H1 (cell line): ENCODE results near the gene TGFBI. TPM values are rescaled to one million over a fixed set of nuclear protein-coding genes. Genes with fewer than 3 reads are reported as not detected.

Experiments
- CTCF ChIA-PET: fragments of 300-600 bp; sonication (Branson Sonifier 250); formaldehyde crosslinking; loops from one replicate; lab custom pipeline; 2021; ENCODE audit not compliant: partially characterized antibody; lab: Charles Lee
- POLR2A ChIA-PET: fragments of 300-600 bp; sonication (Branson Sonifier 250); formaldehyde crosslinking; loops from one replicate; lab custom pipeline; 2021; ENCODE audit warnings: inconsistent platforms; ENCODE audit not compliant: partially characterized antibody; lab: Charles Lee
- DNase-seq, 2 experiments: peaks; one replicate each; pipeline versions ENCODE4 v3.0.0 to v3.0.0-alpha.2; 2010 to 2022; ENCODE audit warnings: low spot score in 2 of 2, low read depth in 1 of 2, mixed read lengths in 1 of 2
- FAIRE-seq: peaks from 2 replicates; lab custom pipeline; 2011; peaks lifted over from hg19 to GRCh38; lab: Jason Lieb, UNC
- H2AFZ ChIP-seq: 2 replicates; pipeline ENCODE4 v1.8.1; 2012; ENCODE audit warnings: low read length, inconsistent platforms
- H2AK5ac ChIP-seq: 2 replicates; pipeline ENCODE4 v1.6.1; 2013; ENCODE audit warnings: low read depth, low read length
- H2BK120ac ChIP-seq: replicated peaks from 2 replicates; pipeline ENCODE3; 2013; ENCODE audit warnings: low read depth, low read length, inconsistent platforms
- H2BK12ac ChIP-seq: 2 replicates; pipeline ENCODE4 v1.6.1; 2013; ENCODE audit warnings: low read depth, low read length
- H2BK15ac ChIP-seq: 2 replicates; pipeline ENCODE4 v1.6.1; 2013; ENCODE audit warnings: low read length
- H2BK20ac ChIP-seq: 2 replicates; pipeline ENCODE4 v1.6.1; 2013; ENCODE audit warnings: low read length
- H2BK5ac ChIP-seq: 2 replicates; pipeline ENCODE4 v1.6.1; 2013; ENCODE audit warnings: low read depth, low read length
- H3K14ac ChIP-seq: 2 replicates; pipeline ENCODE4 v1.6.1; 2013; ENCODE audit warnings: inconsistent platforms; ENCODE audit not compliant: insufficient read length
- H3K18ac ChIP-seq: 2 replicates; pipeline ENCODE4 v1.6.1; 2013; ENCODE audit warnings: low read length; ENCODE audit errors: extremely low read depth
- H3K23ac ChIP-seq: 2 replicates; pipeline ENCODE4 v1.6.1; 2013; ENCODE audit warnings: inconsistent platforms; ENCODE audit not compliant: insufficient read length
- H3K23me2 ChIP-seq: 2 replicates; pipeline ENCODE4 v1.6.1; 2013; ENCODE audit warnings: low read depth, low read length
- H3K27ac ChIP-seq: 2 replicates; pipeline ENCODE4 v1.6.1; 2011; ENCODE audit warnings: low read depth, low read length, inconsistent platforms
- H3K27me3 ChIP-seq, 4 experiments: replicated peaks in 1 of 4; 1 replicate in 1 of 4; 2 replicates in 3 of 4; pipeline versions ENCODE4 v1.6.1 to v1.8.1; 2011 to 2013; ENCODE audit warnings: low read length in 3 of 4, mild to moderate bottlenecking in 3 of 4, inconsistent platforms in 2 of 4, mixed read lengths in 2 of 4, moderate library complexity in 1 of 4; ENCODE audit not compliant: control insufficient read depth in 3 of 4, insufficient read depth in 3 of 4; ENCODE audit errors: extremely low read depth in 1 of 4
- H3K36me3 ChIP-seq, 4 experiments: 2 replicates each; pipeline versions ENCODE4 v1.6.1 to v1.8.1; 2011 to 2013; ENCODE audit warnings: mild to moderate bottlenecking in 4 of 4, low read length in 3 of 4, moderate library complexity in 2 of 4, control low read depth in 1 of 4, inconsistent platforms in 1 of 4; ENCODE audit not compliant: insufficient read depth in 4 of 4, control insufficient read depth in 2 of 4
- H3K4ac ChIP-seq: replicated peaks from 2 replicates; pipeline ENCODE3; 2013; ENCODE audit warnings: low read length, low read depth, mixed read lengths, inconsistent platforms; ENCODE audit not compliant: insufficient read length
- H3K4me1 ChIP-seq, 4 experiments: replicated peaks in 1 of 4; 1 replicate in 1 of 4; 2 replicates in 3 of 4; pipeline versions ENCODE4 v1.6.1 to v1.8.1; 2011 to 2013; ENCODE audit warnings: low read length in 3 of 4, inconsistent platforms in 2 of 4, mixed read lengths in 1 of 4; ENCODE audit not compliant: insufficient read depth in 4 of 4, control insufficient read depth in 3 of 4
- H3K4me2 ChIP-seq, 2 experiments: 2 replicates each; pipeline versions ENCODE4 v1.6.1 to v1.8.1; 2011 to 2013; ENCODE audit warnings: low read depth in 2 of 2, low read length in 2 of 2, control low read depth in 1 of 2, inconsistent platforms in 1 of 2, mild to moderate bottlenecking in 1 of 2; ENCODE audit not compliant: insufficient read depth in 1 of 2
- H3K4me3 ChIP-seq, 4 experiments: fragments of 200-600, 300-600 bp in 1 of 4; sonication (generic), shearing (Covaris generic), sonication (Bioruptor Twin) in 1 of 4; 2 replicates each; pipeline versions ENCODE4 v1.5.1 to v1.8.1; 2011 to 2016; ENCODE audit warnings: low read length in 4 of 4, low read depth in 3 of 4, control low read depth in 2 of 4, inconsistent platforms in 2 of 4, mild to moderate bottlenecking in 2 of 4, mixed read lengths in 1 of 4, moderate library complexity in 1 of 4; ENCODE audit not compliant: insufficient read depth in 2 of 4; ENCODE audit errors: extremely low read depth in 1 of 4
- H3K56ac ChIP-seq: replicated peaks from 2 replicates; pipeline ENCODE3; 2013; ENCODE audit warnings: low read depth, mild to moderate bottlenecking, mixed read lengths, low read length, inconsistent platforms; ENCODE audit not compliant: insufficient read length
- H3K79me1 ChIP-seq: 2 replicates; pipeline ENCODE4 v1.6.1; 2013; ENCODE audit warnings: low read depth, low read length, control low read depth
- H3K79me2 ChIP-seq, 2 experiments: 2 replicates each; pipeline versions ENCODE4 v1.6.1 to v1.8.1; 2012 to 2013; ENCODE audit warnings: low read length in 2 of 2, mild to moderate bottlenecking in 2 of 2, inconsistent platforms in 1 of 2; ENCODE audit not compliant: insufficient read depth in 2 of 2, control insufficient read depth in 1 of 2
- H3K9ac ChIP-seq, 4 experiments: replicated peaks in 1 of 4; 1 replicate in 1 of 4; 2 replicates in 3 of 4; pipeline versions ENCODE4 v1.6.1 to v1.8.1; 2011 to 2013; ENCODE audit warnings: low read depth in 3 of 4, low read length in 3 of 4, control low read depth in 2 of 4, mild to moderate bottlenecking in 2 of 4, moderate library complexity in 2 of 4, inconsistent platforms in 1 of 4; ENCODE audit errors: extremely low read depth in 1 of 4
- H3K9me3 ChIP-seq, 2 experiments: 2 replicates each; pipeline versions ENCODE4 v1.6.1 to v1.8.1; 2012 to 2013; ENCODE audit warnings: mild to moderate bottlenecking in 2 of 2, moderate library complexity in 2 of 2, control low read depth in 1 of 2, inconsistent platforms in 1 of 2, low read depth in 1 of 2, low read length in 1 of 2, mixed read lengths in 1 of 2; ENCODE audit not compliant: insufficient read depth in 2 of 2
- H4K20me1 ChIP-seq, 2 experiments: replicated peaks in 1 of 2; 2 replicates each; pipeline versions ENCODE3 to v1.8.1; 2011 to 2013; ENCODE audit warnings: inconsistent platforms in 2 of 2, low read length in 2 of 2, mild to moderate bottlenecking in 1 of 2; ENCODE audit not compliant: insufficient read depth in 2 of 2, control insufficient read depth in 1 of 2
- H4K5ac ChIP-seq: 2 replicates; pipeline ENCODE4 v1.6.1; 2013; ENCODE audit warnings: low read length, low read depth, mixed read lengths, inconsistent platforms; ENCODE audit not compliant: insufficient read length
- H4K8ac ChIP-seq: 2 replicates; pipeline ENCODE4 v1.8.0; 2013; ENCODE audit warnings: mild to moderate bottlenecking, moderate library complexity, low read length, inconsistent platforms; ENCODE audit not compliant: insufficient read depth; ENCODE audit errors: extremely low read depth
- H4K91ac ChIP-seq: replicated peaks from 2 replicates; pipeline ENCODE3; 2013; ENCODE audit warnings: low read length, mixed read lengths, inconsistent platforms; ENCODE audit not compliant: insufficient read length
- CBX5 ChIP-seq: fragments of 300-800, 300-1000 bp; sonication (generic); IDR thresholded peaks from 2 replicates; pipeline ENCODE4 v1.7.1; 2016; ENCODE audit warnings: antibody characterized with exemption, low read length, low read depth
- CBX8 ChIP-seq: fragments of 300-800, 300-1000 bp; sonication (generic); IDR thresholded peaks from 2 replicates; pipeline ENCODE4 v1.7.1; 2016; ENCODE audit warnings: low read depth, low read length, borderline replicate concordance
- GABPA ChIP-seq: IDR thresholded peaks from 2 replicates; pipeline ENCODE4 v1.6.1; 2011; ENCODE audit warnings: mild to moderate bottlenecking, low read length, moderate library complexity, borderline replicate concordance; ENCODE audit not compliant: insufficient read depth
- KDM4A ChIP-seq: IDR thresholded peaks from one replicate; pipeline ENCODE4 v1.7.1; 2012; ENCODE audit warnings: low read depth, mild to moderate bottlenecking, moderate library complexity, low read length, inconsistent platforms; ENCODE audit not compliant: severe bottlenecking
- POLR2A ChIP-seq, 2 experiments: IDR thresholded peaks; 1 replicate in 1 of 2; 2 replicates in 1 of 2; pipeline ENCODE4 v1.6.1; 2011; ENCODE audit warnings: low read depth in 2 of 2, low read length in 2 of 2, mild to moderate bottlenecking in 2 of 2; ENCODE audit errors: control extremely low read depth in 1 of 2
- RBBP5 ChIP-seq: IDR thresholded peaks from 2 replicates; pipeline ENCODE4 v1.7.1; 2012; ENCODE audit warnings: low read depth, mild to moderate bottlenecking, inconsistent platforms, low read length, moderate library complexity, borderline replicate concordance
- RXRA ChIP-seq: IDR thresholded peaks from 2 replicates; pipeline ENCODE4 v1.6.1; 2011; ENCODE audit warnings: low read depth, mild to moderate bottlenecking, low read length, moderate library complexity; ENCODE audit not compliant: insufficient read depth
- SIN3A ChIP-seq, 2 experiments: IDR thresholded peaks in 1 of 2; conservative IDR thresholded peaks in 1 of 2; 2 replicates each; pipeline ENCODE4 v1.6.1; 2011 to 2012; ENCODE audit warnings: low read length in 2 of 2, improper control_type of control experiment in 1 of 2, low read depth in 1 of 2, mild to moderate bottlenecking in 1 of 2
- TAF7 ChIP-seq: optimal IDR thresholded peaks from 2 replicates; pipeline ENCODE3; 2011; ENCODE audit warnings: low read depth, mild to moderate bottlenecking, inconsistent platforms, low read length, moderate library complexity, borderline replicate concordance
- TCF12 ChIP-seq: IDR thresholded peaks from 2 replicates; pipeline ENCODE4 v1.6.1; 2011; ENCODE audit warnings: low read depth, mild to moderate bottlenecking, low read length
- TEAD4 ChIP-seq: IDR thresholded peaks from 2 replicates; pipeline ENCODE4 v1.6.1; 2012; ENCODE audit warnings: low read depth, low read length, inconsistent platforms, mixed read lengths
- ZNF274 ChIP-seq: IDR thresholded peaks from 2 replicates; pipeline ENCODE4 v1.7.0; 2012; ENCODE audit warnings: low read length, borderline replicate concordance; ENCODE audit errors: extremely low read depth
- WGBS, 2 experiments: shearing (Covaris generic) in 1 of 2; methylation state at CpG; one replicate each; pipeline versions ENCODE4 v1.1.6 to v1.1.7; 2013 to 2015; ENCODE audit warnings: low lambda C conversion rate in 2 of 2, mixed read lengths in 2 of 2, inconsistent platforms in 1 of 2, low coverage in 1 of 2, missing lambda C conversion rate in 1 of 2; ENCODE audit not compliant: insufficient replicate concordance in 2 of 2, insufficient coverage in 1 of 2, insufficient read length in 1 of 2; ENCODE audit errors: extremely low coverage in 1 of 2, missing lambda C conversion rate in 1 of 2; 5-methylcytosine and 5-hydroxymethylcytosine counted together
- polyA plus RNA-seq, 7 experiments: library from polyadenylated mRNA; depleted of rRNA in 3 of 7; stranded (reverse) in 5 of 7; unstranded in 2 of 7; fragments of >200 nt in 5 of 7; fragments of 200-250 nt in 2 of 7; gene quantifications; 1 replicate in 5 of 7; 2 replicates in 1 of 7; 4 replicates in 1 of 7; pipeline versions ENCODE4 v1.2.1 to v1.2.3, GENCODE V29; 2011 to 2013; ENCODE audit warnings: missing spikeins in 2 of 7, mixed read lengths in 2 of 7
- total RNA-seq: library from RNA; stranded (reverse); fragmentation: NEBNext Ultra II Directional; extraction: Animal tissue kit (Norgen Biotek cat#: 25700); gene quantifications from 2 replicates; pipeline ENCODE4 v1.2.1, GENCODE V29; 2021

Gene TGFBI
- total and polyA plus RNA-seq, 2 of the 8 experiments (the other 6 are each of a cell fraction or from before 2014, with no cell fraction given) = 6.0 to 8.5 TPM

DNA sequence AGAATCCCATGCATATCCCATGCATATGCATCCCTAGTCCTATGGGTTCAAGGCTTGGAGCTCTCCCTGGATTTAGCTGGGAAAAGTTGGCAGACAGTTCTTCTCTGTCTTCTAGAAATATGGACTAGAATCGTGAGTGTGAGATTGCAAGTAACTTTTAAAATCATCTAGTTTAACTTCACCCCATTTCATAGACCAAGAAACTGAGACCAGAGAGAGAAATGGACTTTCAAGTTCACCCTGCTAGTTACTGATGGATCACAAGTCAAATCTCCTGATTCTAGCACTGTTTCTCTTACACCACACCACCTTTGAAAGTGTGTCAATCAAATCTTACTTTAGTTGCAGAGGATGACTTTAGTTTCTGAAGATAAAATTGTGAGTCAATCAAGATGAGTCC, 13.4 kb downstream of the TGFBI start:
- Histone ChIP-seq H3K9me3 (no peaks in the 10 kb centered on the region), H3K23me2 (no peaks in the 10 kb centered on the region), H2BK15ac (no peak overlapping the region), H3K27ac (no peak overlapping the region), H4K5ac (no peak overlapping the region), H3K79me2 (no peaks in the 10 kb centered on the region), H3K4me2 (no peak overlapping the region), H3K36me3 (no peaks in the 10 kb centered on the region), H3K4me1 (no peaks in the 10 kb centered on the region), H4K8ac (no peak overlapping the region), H2AK5ac (no peak overlapping the region), H4K20me1 (no peaks in the 10 kb centered on the region), H3K9ac (no peak overlapping the region), H3K23ac (no peak overlapping the region), H2BK12ac (no peak overlapping the region), H3K4me3 (no peak overlapping the region), H2BK5ac (no peak overlapping the region), H3K4ac (no peak overlapping the region), H2AFZ (no peak overlapping the region), H3K18ac (no peak overlapping the region), H4K91ac (no peak overlapping the region), H2BK20ac (no peak overlapping the region), H3K14ac (no peak overlapping the region), H2BK120ac (no peak overlapping the region), H3K79me1 (no peaks in the 10 kb centered on the region), H3K27me3 (peaks cover 0 to 4% (median 0%) of the 10 kb centered on the region in 4 experiments; a peak in 1 of 7 replicates), H3K56ac (no peak overlapping the region)
- WGBS, 2 experiments = 88% methylated on average over 1 of the region's 1 CpG; no CpG with 5 or more reads in 1 of the 2 experiments
- no peak for FAIRE-seq
- no peak for TF ChIP-seq TEAD4
- TF ChIP-seq RBBP5 = no peak
- no peak for TF ChIP-seq SIN3A (conservative IDR thresholded peaks at IDR 0.05 in 1 of 2, IDR thresholded peaks at IDR 0.05 in 1 of 2; ENCODE audit: low read depth in 1 of 2, low read length in 2 of 2)
- TF ChIP-seq RXRA = no peak
- no peak for TF ChIP-seq TCF12
- no peak for TF ChIP-seq POLR2A (IDR thresholded peaks at IDR 0.05; ENCODE audit: control extremely low read depth in 1 of 2, low read depth in 2 of 2, low read length in 2 of 2)
- TF ChIP-seq CBX5 = no peak
- no peak for TF ChIP-seq TAF7
- TF ChIP-seq GABPA = no peak
- no peak for TF ChIP-seq ZNF274
- no peak for TF ChIP-seq KDM4A
- no peak for TF ChIP-seq CBX8
- DNase-seq = no peak
- CTCF ChIA-PET = interaction anchor here (0.6 to 3.2 kb wide), 6 partner anchors 8 to 65 kb away, joined by 3 to 25 read pairs (median 3); no protein-coding TSS in a partner anchor
- POLR2A ChIA-PET = interaction anchor here (0.9 kb wide), 1 partner anchor 16 kb away, joined by 3 read pairs; no protein-coding TSS in a partner anchor
